Bronchial epithelial cell (primary cell): ENCODE results near the gene PFN4. TPM values are rescaled to one million over a fixed set of nuclear protein-coding genes. Genes with fewer than 3 reads are reported as not detected.
"Not testable (repeated sequence)": the region's sequence is repeated elsewhere in the genome, so short reads cannot be mapped to it uniquely, and the experiment has no call there.

Experiments used
- DNase-seq: peaks from one replicate; pipeline ENCODE4 v3.0.0-alpha.2; 2010; ENCODE audit warnings: low read depth
- FAIRE-seq: peaks from 2 replicates; lab custom pipeline; 2011; peaks lifted over from hg19 to GRCh38; lab: Jason Lieb, UNC
- H3K27me3 ChIP-seq: 2 replicates; pipeline ENCODE4 v1.5.1; 2011; ENCODE audit warnings: low read length; ENCODE audit not compliant: control insufficient read depth, insufficient read depth
- H3K36me3 ChIP-seq: 2 replicates; pipeline ENCODE4 v1.5.1; 2011; ENCODE audit warnings: low read length; ENCODE audit not compliant: control insufficient read depth, insufficient read depth
- H3K4me3 ChIP-seq: 2 replicates; pipeline ENCODE4 v1.5.1; 2011; ENCODE audit warnings: mild to moderate bottlenecking, low read depth, low read length, control low read depth
- CTCF ChIP-seq: IDR thresholded peaks from 2 replicates; pipeline ENCODE4 v1.5.1; 2011; ENCODE audit warnings: mild to moderate bottlenecking, moderate library complexity, low read length, control low read depth, inconsistent platforms; ENCODE audit not compliant: insufficient read depth, severe bottlenecking
- total RNA-seq: library from RNA; depleted of rRNA; stranded (reverse); fragments of >200 nt; gene quantifications from 2 replicates; pipeline ENCODE4 v1.2.1, GENCODE V29; 2014

PFN4 gene
- total RNA-seq, 1 donor from 2014 or later: under 0.01 TPM

GRCh38 chr2:24152413-24153197 lies 29.5 kb upstream of the PFN4 start:
- Histone ChIP-seq H3K36me3 (no peaks in the 10 kb centered on the region), H3K4me3 (no peak overlapping the region), H3K27me3 (no peaks in the 10 kb centered on the region)
- FAIRE-seq (no peak), DNase-seq (no peak)
- no peak for TF ChIP-seq CTCF

- Histone ChIP-seq H3K27me3 (no peaks in the 10 kb centered on the region), H3K36me3 (no peaks in the 10 kb centered on the region), H3K4me3 (no peak overlapping the region)
- no peak for DNase-seq
- no peak for TF ChIP-seq CTCF
- FAIRE-seq: no peak
Measured at GRCh38 chr2:24147364-24147763, 24.2 kb upstream of the PFN4 start.

- FAIRE-seq, H3K36me3 ChIP-seq, H3K4me3 ChIP-seq, H3K27me3 ChIP-seq: not testable (repeated sequence)
- peak; percentile 26 for DNase-seq
Measured at GRCh38 chr2:24140305-24140704, 17.2 kb upstream of the PFN4 start.

DNA sequence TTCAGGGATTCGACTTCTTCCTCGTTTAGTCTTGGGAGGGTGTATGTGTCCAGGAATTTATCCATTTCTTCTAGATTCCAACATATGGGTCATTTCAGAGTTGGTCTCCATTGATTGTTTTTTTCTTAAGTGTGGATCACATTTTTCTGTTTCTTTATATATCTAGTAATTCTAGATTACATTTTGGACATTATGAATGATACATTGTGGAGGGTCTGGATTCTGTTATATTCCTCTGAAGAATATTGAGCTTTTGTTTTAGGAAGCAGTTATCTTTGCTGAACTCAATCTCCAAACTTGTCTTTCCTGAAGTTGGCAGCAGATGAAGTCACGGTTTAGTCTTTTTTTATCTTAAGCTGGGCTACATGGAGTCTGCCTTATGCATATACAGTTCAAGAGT lies 9.4 kb upstream of the PFN4 start:
- no peak for TF ChIP-seq CTCF
- DNase-seq (no peak), FAIRE-seq (no peak)

GRCh38 chr2:24125956-24126355 lies 2.8 kb upstream of the PFN4 start:
- DNase-seq: no peak
- TF ChIP-seq CTCF: no peak
- Histone ChIP-seq H3K4me3 (no peak overlapping the region), H3K36me3 (no peaks in the 10 kb centered on the region), H3K27me3 (no peaks in the 10 kb centered on the region)
- no peak for FAIRE-seq

More for the DNA sequence above, 9.4 kb upstream of the PFN4 start:
- Histone ChIP-seq H3K36me3 (no peaks in the 10 kb centered on the region), H3K4me3 (no peak overlapping the region), H3K27me3 (no peaks in the 10 kb centered on the region)

DNA sequence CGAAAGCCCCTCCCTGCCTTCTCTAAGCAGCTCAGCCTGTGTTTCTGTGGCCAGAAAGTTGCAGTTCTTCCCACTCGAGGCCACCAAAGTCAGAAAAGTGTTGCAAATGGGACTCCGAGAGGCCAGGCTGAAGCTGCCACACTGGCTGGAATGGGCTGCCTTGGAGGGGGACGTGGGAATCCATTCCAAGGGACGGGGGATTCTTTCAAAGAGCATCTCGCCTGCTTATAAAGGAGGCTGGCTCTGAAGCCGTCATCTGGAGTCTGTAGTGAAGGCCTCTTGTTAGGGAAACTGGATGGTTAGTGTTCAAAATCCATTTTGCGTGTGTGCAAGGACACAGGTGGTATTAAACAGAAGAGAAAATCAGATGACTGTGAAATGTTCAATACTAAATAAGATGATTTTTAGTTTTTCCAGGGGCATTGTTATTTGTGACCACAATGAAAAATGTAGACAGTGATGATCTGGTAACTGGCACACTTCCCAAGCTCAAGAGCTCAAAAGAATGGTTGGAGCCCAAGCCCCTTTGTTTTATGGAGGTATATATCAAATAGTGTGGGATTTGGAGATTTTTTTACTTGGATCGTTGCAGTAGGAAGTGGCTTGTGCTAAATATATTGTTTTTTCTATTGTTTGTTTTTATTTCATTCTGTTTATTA lies 917 bp upstream of the PFN4 start:
- Histone ChIP-seq H3K27me3 (no peaks in the 10 kb centered on the region), H3K36me3 (no peaks in the 10 kb centered on the region), H3K4me3 (peak overlapping the region; percentile 74)
- TF ChIP-seq CTCF: no peak
- peak; percentile 34 for DNase-seq
- FAIRE-seq: no peak
